GM21825 (cell line): ENCODE results near the gene SYNJ2.
A peak's percentile ranks its signal among the peaks of the same experiment; 100 is the strongest.
"Not testable (repeated sequence)": the region's sequence is repeated elsewhere in the genome, so short reads cannot be mapped to it uniquely, and the experiment has no call there.

Experiments used
- ATAC-seq: cut with Tn5 transposase; IDR thresholded peaks from one replicate; pipeline ENCODE4 v1.9.1; 2021; ENCODE audit warnings: mild to moderate bottlenecking, moderate library complexity; ENCODE audit not compliant: unreplicated experiment

SYNJ2 gene

GRCh38 chr6:157981395-157982101 lies at the start of gene SYNJ2:
SYNJ2 (plus strand) TSS chr6:157981863; CDS start chr6:157981962, 99 bp downstream.
- peak; percentile 73 for ATAC-seq

- ATAC-seq = no peak
These were observed 45.9 kb upstream of the SYNJ2 start for GRCh38 chr6:157935786-157936185.

GRCh38 chr6:157937318-157937717 lies 44.3 kb upstream of the SYNJ2 start:
- no peak for ATAC-seq

- no peak for ATAC-seq
These were observed 43.7 kb upstream of the SYNJ2 start for GRCh38 chr6:157937916-157938315.

GRCh38 chr6:157940375-157941036 lies 41.2 kb upstream of the SYNJ2 start:
- not testable (repeated sequence) for ATAC-seq

- ATAC-seq = no peak
These were observed 40.4 kb upstream of the SYNJ2 start for GRCh38 chr6:157941101-157941863.

- ATAC-seq = no peak
These were observed 39.3 kb upstream of the SYNJ2 start for GRCh38 chr6:157942351-157942750.

- no peak for ATAC-seq
These were observed 38.3 kb upstream of the SYNJ2 start for GRCh38 chr6:157943249-157943963.

GRCh38 chr6:157943964-157944283 lies 37.7 kb upstream of the SYNJ2 start:
- ATAC-seq = no peak

- ATAC-seq = no peak
These were observed 36.4 kb upstream of the SYNJ2 start for GRCh38 chr6:157944983-157945931.

- no peak for ATAC-seq
These were observed 35.5 kb upstream of the SYNJ2 start for GRCh38 chr6:157946053-157946617.

GRCh38 chr6:157946865-157947532 lies 34.7 kb upstream of the SYNJ2 start:
- no peak for ATAC-seq

- not testable (repeated sequence) for ATAC-seq
These were observed 30.8 kb upstream of the SYNJ2 start for GRCh38 chr6:157950899-157951298.

- ATAC-seq = no peak
These were observed 29.8 kb upstream of the SYNJ2 start for GRCh38 chr6:157951828-157952227.

- ATAC-seq = no peak
These were observed 28.8 kb upstream of the SYNJ2 start for GRCh38 chr6:157952861-157953351.

GRCh38 chr6:157953580-157954091 lies 28.0 kb upstream of the SYNJ2 start:
- no peak for ATAC-seq

GRCh38 chr6:157954150-157955117 lies 27.2 kb upstream of the SYNJ2 start:
- ATAC-seq = no peak

GRCh38 chr6:157955675-157956074 lies 26.0 kb upstream of the SYNJ2 start:
- no peak for ATAC-seq
